Endothelial cell of umbilical vein (primary cell): ENCODE results near the gene RHEBL1. TPM values are rescaled to one million over a fixed set of nuclear protein-coding genes. Genes with fewer than 3 reads are reported as not detected.
A peak's percentile ranks its signal among the peaks of the same experiment; 100 is the strongest.

Experiments used
- BruUV-seq: library from RNA; stranded (reverse); fragments of 400-500 nt; replicated peaks from 2 replicates; lab custom pipeline; 2021; lab: Mats Ljungman, UMichigan
- CTCF ChIA-PET: fragments of 300-600, 350-600 bp; sonication (Branson Sonifier 250); formaldehyde crosslinking; loops from one replicate; lab custom pipeline; 2021; ENCODE audit warnings: antibody characterized with exemption, inconsistent platforms; lab: Charles Lee
- POLR2A ChIA-PET: fragments of 300-600, 350-600 bp; sonication (Branson Sonifier 250); formaldehyde crosslinking; loops from one replicate; lab custom pipeline; 2021; ENCODE audit warnings: antibody characterized with exemption, inconsistent platforms; lab: Charles Lee
- DNase-seq: peaks from one replicate; pipeline ENCODE4 v3.0.0-alpha.2; 2011; ENCODE audit warnings: low read depth, low spot score
- FAIRE-seq: peaks from 2 replicates; lab custom pipeline; 2011; peaks lifted over from hg19 to GRCh38; lab: Jason Lieb, UNC
- H2AFZ ChIP-seq: 2 replicates; pipeline ENCODE4 v1.6.0; 2012; ENCODE audit warnings: low read depth, low read length, control low read depth, inconsistent platforms
- H3K27ac ChIP-seq: 2 replicates; pipeline ENCODE4 v1.5.1; 2011; ENCODE audit warnings: low read depth, mild to moderate bottlenecking, control low read depth, low read length, moderate library complexity; ENCODE audit not compliant: insufficient read depth
- H3K27me3 ChIP-seq, 2 experiments: 2 replicates each; pipeline versions ENCODE4 v1.6.0 to v1.6.1; 2011; ENCODE audit warnings: low read length in 2 of 2, mixed read lengths in 1 of 2; ENCODE audit not compliant: control insufficient read depth in 2 of 2, insufficient read depth in 2 of 2
- H3K36me3 ChIP-seq, 2 experiments: 2 replicates in 1 of 2; 3 replicates in 1 of 2; pipeline ENCODE4 v1.5.1; 2011; ENCODE audit warnings: low read length in 2 of 2, mild to moderate bottlenecking in 1 of 2, moderate library complexity in 1 of 2; ENCODE audit not compliant: control insufficient read depth in 2 of 2, insufficient read depth in 2 of 2; ENCODE audit errors: extremely low read depth in 1 of 2
- H3K4me1 ChIP-seq: 3 replicates; pipeline ENCODE4 v1.5.1; 2011; ENCODE audit warnings: mild to moderate bottlenecking, low read length; ENCODE audit not compliant: control insufficient read depth, insufficient read depth; ENCODE audit errors: extremely low read depth
- H3K4me2 ChIP-seq: 2 replicates; pipeline ENCODE4 v1.6.1; 2011; ENCODE audit warnings: low read length, control low read depth, mixed read lengths; ENCODE audit not compliant: insufficient read depth
- H3K4me3 ChIP-seq, 3 experiments: fragments of 200-600 bp in 1 of 3; sonication (generic), shearing (Covaris generic) in 1 of 3; replicated peaks in 1 of 3; 2 replicates each; pipeline ENCODE4 v1.5.1; 2011 to 2016; ENCODE audit warnings: control low read depth in 3 of 3, low read length in 3 of 3, mild to moderate bottlenecking in 2 of 3, inconsistent platforms in 1 of 3, low read depth in 1 of 3, moderate library complexity in 1 of 3; ENCODE audit not compliant: insufficient read depth in 1 of 3
- H3K79me2 ChIP-seq: 2 replicates; pipeline ENCODE4 v1.6.0; 2012; ENCODE audit warnings: low read length, inconsistent platforms; ENCODE audit not compliant: control insufficient read depth, insufficient read depth
- H3K9ac ChIP-seq: replicated peaks from 2 replicates; pipeline ENCODE3; 2011; ENCODE audit warnings: low read length, control low read depth; ENCODE audit not compliant: insufficient read depth; ENCODE audit errors: extremely low read depth
- H3K9me1 ChIP-seq: replicated peaks from 3 replicates; pipeline ENCODE4 v1.6.0; 2011; ENCODE audit warnings: mild to moderate bottlenecking, low read length; ENCODE audit not compliant: control insufficient read depth, insufficient read depth; ENCODE audit errors: extremely low read depth
- H3K9me3 ChIP-seq: replicated peaks from 2 replicates; pipeline ENCODE4 v1.5.1; 2012; ENCODE audit warnings: low read length, inconsistent platforms; ENCODE audit not compliant: control insufficient read depth, insufficient read depth
- H4K20me1 ChIP-seq: replicated peaks from 2 replicates; pipeline ENCODE3; 2011; ENCODE audit warnings: mild to moderate bottlenecking, low read length; ENCODE audit not compliant: control insufficient read depth, insufficient read depth; ENCODE audit errors: extremely low read depth
- CTCF ChIP-seq, 2 donors: IDR thresholded peaks; 1 replicate in 1 of 2; 2 replicates in 1 of 2; pipeline ENCODE4 v1.5.1; 2011; ENCODE audit warnings: low read length in 2 of 2, mild to moderate bottlenecking in 2 of 2, moderate library complexity in 2 of 2, control low read depth in 1 of 2, inconsistent platforms in 1 of 2, low read depth in 1 of 2; ENCODE audit not compliant: insufficient read depth in 1 of 2; ENCODE audit errors: extremely low read depth in 1 of 2
- EZH2 ChIP-seq: IDR thresholded peaks from 2 replicates; pipeline ENCODE4 v1.6.1; 2012; ENCODE audit warnings: borderline replicate concordance, low read depth, mild to moderate bottlenecking, moderate library complexity, low read length, inconsistent platforms; ENCODE audit not compliant: severe bottlenecking
- FOS ChIP-seq: IDR thresholded peaks from 2 replicates; pipeline ENCODE4 v1.6.1; 2011; ENCODE audit warnings: mild to moderate bottlenecking, low read length, moderate library complexity, borderline replicate concordance; ENCODE audit not compliant: insufficient read depth
- GATA2 ChIP-seq: IDR thresholded peaks from 2 replicates; pipeline ENCODE4 v1.7.0; 2011; ENCODE audit warnings: low read depth, mild to moderate bottlenecking, moderate library complexity, mixed read lengths, low read length; ENCODE audit not compliant: insufficient read length, insufficient read depth
- JUN ChIP-seq: IDR thresholded peaks from 2 replicates; pipeline ENCODE4 v1.6.1; 2011; ENCODE audit warnings: borderline replicate concordance, low read depth; ENCODE audit not compliant: insufficient read length, insufficient read depth
- MYC ChIP-seq: IDR thresholded peaks from one replicate; pipeline ENCODE4 v1.6.1; 2011; ENCODE audit warnings: mild to moderate bottlenecking, low read depth, low read length
- POLR2A ChIP-seq: IDR thresholded peaks from 2 replicates; pipeline ENCODE4 v1.6.1; 2012; ENCODE audit warnings: low read depth, mild to moderate bottlenecking, control low read depth, low read length
- POLR2AphosphoS5 ChIP-seq: IDR thresholded peaks from 2 replicates; pipeline ENCODE4 v1.6.1; 2012; ENCODE audit warnings: low read depth, mild to moderate bottlenecking, control low read depth, low read length, moderate library complexity; ENCODE audit not compliant: insufficient read depth
- dilution Hi-C: fragments of 300-500 bp; cut with MboI; formaldehyde crosslinking; loops from one replicate; pipeline ENCODE4 v1.15.0; 2019; ENCODE audit warnings: low sequenced_read_pairs; ENCODE audit not compliant: extremely low pct_ligation_motif_present
- intact Hi-C: fragments of 100-400 bp; cut with micrococcal nuclease; formaldehyde crosslinking; loops from one replicate; pipeline ENCODE4 v1.10.0; 2022
- polyA plus RNA-seq, 4 experiments: library from polyadenylated mRNA; depleted of rRNA in 3 of 4; stranded (reverse) in 3 of 4; unstranded in 1 of 4; fragments of >200 nt; gene quantifications; 2 replicates each; pipeline versions ENCODE4 v1.2.1 to v1.2.3, GENCODE V29; 2011 to 2012; ENCODE audit warnings: missing spikeins in 1 of 4
- total RNA-seq: library from RNA; stranded (reverse); gene quantifications from 2 replicates; pipeline ENCODE4 v1.2.3, GENCODE V29; 2021
- TF ChIP-seq, protein P1 (sequence below): IDR thresholded peaks from 2 replicates; pipeline ENCODE4 v1.6.1; 2011; ENCODE audit not compliant: insufficient read depth, insufficient read length

Gene RHEBL1
- total and polyA plus RNA-seq, 2 donors (not counting 3 experiments of a cell fraction or from before 2014, with no cell fraction given) = 2.6 to 2.7 TPM

- Histone ChIP-seq H3K4me3 (peak overlapping the region; percentile 73 to 97 (median 77)), H2AFZ (peak overlapping the region; percentile 86), H3K36me3 (peaks cover 6% of the 10 kb centered on the region in 2 experiments), H3K4me1 (peaks cover 39% of the 10 kb centered on the region), H3K9me1 (no peaks in the 10 kb centered on the region), H3K27ac (peak overlapping the region; percentile 93), H3K27me3 (no peaks in the 10 kb centered on the region), H3K79me2 (peaks cover 63% of the 10 kb centered on the region), H4K20me1 (peaks cover 7% of the 10 kb centered on the region), H3K9ac (peak overlapping the region; percentile 97), H3K9me3 (no peaks in the 10 kb centered on the region), H3K4me2 (peak overlapping the region; percentile 96)
- ChIA-PET CTCF (interaction anchor here (1.0 to 1.5 kb wide), 4 partner anchors 33 to 63 kb away, joined by 3 to 6 read pairs (median 4); partner anchors contain the start of gene LMBR1L), POLR2A (interaction anchor here (1.0 kb wide), 1 partner anchor 51 kb away, joined by 3 read pairs; the partner anchor contains the start of gene LMBR1L)
- dilution Hi-C loops (no loop called here), intact Hi-C loops (loop anchor here (2.0 kb wide), 1 partner anchor 41 kb away; the partner anchor contains the start of gene PRKAG1)
- TF ChIP-seq CTCF (IDR thresholded peaks at IDR 0.05; ENCODE audit: extremely low read depth in 1 of 2, insufficient read depth in 1 of 2, low read depth in 1 of 2, low read length in 2 of 2) = no peak
- no peak for TF ChIP-seq GATA2
- no peak for TF ChIP-seq POLR2AphosphoS5
- TF ChIP-seq POLR2A = no peak
- TF ChIP-seq EZH2 = no peak
- TF ChIP-seq, protein P1, sequence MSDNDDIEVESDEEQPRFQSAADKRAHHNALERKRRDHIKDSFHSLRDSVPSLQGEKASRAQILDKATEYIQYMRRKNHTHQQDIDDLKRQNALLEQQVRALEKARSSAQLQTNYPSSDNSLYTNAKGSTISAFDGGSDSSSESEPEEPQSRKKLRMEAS = no peak
- no peak for TF ChIP-seq MYC
- TF ChIP-seq FOS = no peak
- TF ChIP-seq JUN = no peak
- DNase-seq (peak; percentile 23), FAIRE-seq (peak; percentile 8)
- no TSS peak for BruUV-seq
Observed at GRCh38 chr12:49059299-49060171, 10.2 kb downstream of the RHEBL1 start.
